OCI-LY1 (cell line): Measurements from ENCODE around the gene SAAL1.

Experiments used
- EZH2 ChIP-seq: fragments of 200-600 bp; sonication (generic), shearing (Covaris generic); IDR thresholded peaks from 2 replicates; pipeline ENCODE4 v1.8.0; 2017; ENCODE audit warnings: borderline replicate concordance, mixed run types, mild to moderate bottlenecking, antibody characterized with exemption, low read length, moderate library complexity, mixed read lengths
- TF ChIP-seq, protein P1 (sequence below): fragments of 200-600 bp; sonication (generic), shearing (Covaris generic); IDR thresholded peaks from 2 replicates; pipeline ENCODE4 v1.5.1; 2017; ENCODE audit warnings: mild to moderate bottlenecking, antibody characterized with exemption, low read length, moderate library complexity, mixed read lengths

DNA sequence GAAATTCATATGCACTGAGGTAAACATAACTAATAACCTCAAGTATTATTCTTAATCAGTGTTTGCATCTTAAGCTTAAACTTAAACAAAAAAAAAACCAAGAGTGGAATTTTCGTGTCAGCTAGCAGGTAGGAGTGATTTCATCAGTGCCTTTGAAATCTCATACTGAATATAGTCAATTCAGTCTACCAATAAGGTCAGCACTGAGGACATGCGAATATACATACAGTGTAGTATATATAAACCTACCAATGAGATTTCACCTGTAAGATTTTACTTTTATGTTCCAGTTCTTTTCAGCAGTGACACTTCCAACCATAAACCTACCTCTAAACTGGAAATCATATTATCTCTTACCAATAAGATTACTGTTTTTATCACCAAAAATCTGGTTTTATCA is 27.0 kb downstream of the SAAL1 start:
- TF ChIP-seq, protein P1, sequence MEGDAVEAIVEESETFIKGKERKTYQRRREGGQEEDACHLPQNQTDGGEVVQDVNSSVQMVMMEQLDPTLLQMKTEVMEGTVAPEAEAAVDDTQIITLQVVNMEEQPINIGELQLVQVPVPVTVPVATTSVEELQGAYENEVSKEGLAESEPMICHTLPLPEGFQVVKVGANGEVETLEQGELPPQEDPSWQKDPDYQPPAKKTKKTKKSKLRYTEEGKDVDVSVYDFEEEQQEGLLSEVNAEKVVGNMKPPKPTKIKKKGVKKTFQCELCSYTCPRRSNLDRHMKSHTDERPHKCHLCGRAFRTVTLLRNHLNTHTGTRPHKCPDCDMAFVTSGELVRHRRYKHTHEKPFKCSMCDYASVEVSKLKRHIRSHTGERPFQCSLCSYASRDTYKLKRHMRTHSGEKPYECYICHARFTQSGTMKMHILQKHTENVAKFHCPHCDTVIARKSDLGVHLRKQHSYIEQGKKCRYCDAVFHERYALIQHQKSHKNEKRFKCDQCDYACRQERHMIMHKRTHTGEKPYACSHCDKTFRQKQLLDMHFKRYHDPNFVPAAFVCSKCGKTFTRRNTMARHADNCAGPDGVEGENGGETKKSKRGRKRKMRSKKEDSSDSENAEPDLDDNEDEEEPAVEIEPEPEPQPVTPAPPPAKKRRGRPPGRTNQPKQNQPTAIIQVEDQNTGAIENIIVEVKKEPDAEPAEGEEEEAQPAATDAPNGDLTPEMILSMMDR = no peak
- TF ChIP-seq EZH2 = no peak
